ENCODE data around the gene PCDH7. TPM values are rescaled to one million over a fixed set of nuclear protein-coding genes. Genes with fewer than 3 reads are reported as not detected.

The PCDH7 gene
- total RNA-seq, 1 experiment from 2014 or later: 1.9 TPM

DNA sequence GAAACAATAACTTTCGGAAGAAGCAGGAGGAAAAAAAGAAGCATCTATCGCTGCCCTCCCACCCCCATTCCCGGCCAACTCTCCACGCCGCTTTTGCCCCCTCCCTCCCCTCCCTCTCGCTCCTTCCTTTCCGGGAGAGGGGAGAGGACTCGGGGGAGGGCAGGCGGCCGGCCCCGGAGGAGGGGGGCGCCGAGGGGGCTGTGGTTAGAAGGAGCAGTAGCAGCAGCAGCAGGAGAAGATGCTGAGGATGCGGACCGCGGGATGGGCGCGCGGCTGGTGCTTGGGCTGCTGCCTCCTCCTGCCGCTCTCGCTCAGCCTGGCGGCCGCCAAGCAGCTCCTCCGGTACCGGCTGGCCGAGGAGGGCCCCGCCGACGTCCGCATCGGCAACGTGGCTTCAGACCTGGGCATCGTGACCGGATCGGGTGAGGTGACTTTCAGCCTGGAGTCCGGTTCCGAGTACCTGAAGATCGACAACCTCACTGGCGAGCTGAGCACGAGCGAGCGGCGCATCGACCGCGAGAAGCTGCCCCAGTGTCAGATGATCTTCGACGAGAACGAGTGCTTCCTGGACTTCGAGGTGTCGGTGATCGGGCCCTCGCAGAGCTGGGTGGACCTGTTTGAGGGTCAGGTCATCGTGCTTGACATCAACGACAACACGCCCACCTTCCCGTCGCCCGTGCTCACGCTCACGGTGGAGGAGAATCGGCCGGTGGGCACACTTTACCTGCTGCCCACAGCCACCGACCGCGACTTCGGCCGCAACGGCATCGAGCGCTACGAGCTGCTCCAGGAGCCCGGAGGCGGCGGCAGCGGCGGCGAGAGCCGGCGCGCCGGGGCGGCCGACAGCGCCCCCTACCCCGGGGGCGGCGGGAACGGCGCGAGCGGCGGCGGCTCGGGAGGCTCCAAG lies 1.3 kb downstream of the PCDH7 start:
- peak; percentile 14 for DNase-seq
- ChIA-PET CTCF (no interaction called here), POLR2A (ENCODE audit: unreplicated experiment) (no interaction called here)
- intact Hi-C loops (cut with micrococcal nuclease): no loop called here
- Histone ChIP-seq H3K36me3 (ENCODE audit: low read depth, low read length) (no peaks in the 10 kb centered on the region), H3K4me3 (ENCODE audit: low read length) (peak overlapping the region; percentile 79), H4K20me1 (ENCODE audit: low read length) (no peaks in the 10 kb centered on the region), H3K9me3 (ENCODE audit: low read length) (no peaks in the 10 kb centered on the region), H3K4me2 (ENCODE audit: low read length) (peak overlapping the region; percentile 93), H2AFZ (ENCODE audit: low read length) (peak overlapping the region; percentile 91), H3K79me2 (ENCODE audit: low read length) (no peaks in the 10 kb centered on the region), H3K27me3 (ENCODE audit: low read length) (no peaks in the 10 kb centered on the region), H3K27ac (ENCODE audit: low read length) (no peak overlapping the region), H3K9me2 (replicated peaks; ENCODE audit: low read length) (no peaks in the 10 kb centered on the region), H3K4me1 (ENCODE audit: insufficient read depth, low read length) (peaks cover 10% of the 10 kb centered on the region; the same call in 1 of the 2 replicates), H3K9ac (ENCODE audit: low read length) (no peak overlapping the region), H3F3A (ENCODE audit: low read length, unreplicated experiment) (no peaks in the 10 kb centered on the region)
- no peak for TF ChIP-seq EZH2 (IDR thresholded peaks at IDR 0.05; ENCODE audit: low read length, unreplicated experiment)
- no peak for ATAC-seq
- no TSS peak for BruUV-seq (replicated peaks)

DNA sequence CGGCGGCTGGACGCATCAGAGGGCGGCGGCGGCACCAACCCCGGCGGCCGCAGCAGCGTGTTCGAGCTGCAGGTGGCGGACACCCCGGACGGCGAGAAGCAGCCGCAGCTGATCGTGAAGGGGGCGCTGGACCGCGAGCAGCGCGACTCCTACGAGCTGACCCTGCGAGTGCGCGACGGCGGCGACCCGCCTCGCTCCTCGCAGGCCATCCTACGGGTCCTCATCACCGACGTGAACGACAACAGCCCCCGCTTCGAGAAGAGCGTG lies 1.9 kb downstream of the PCDH7 start:
- no peak overlapping the region for H3K4me2 ChIP-seq (ENCODE audit: low read length)
- H3K9me2 ChIP-seq (replicated peaks; ENCODE audit: low read length): no peaks in the 10 kb centered on the region
- no peaks in the 10 kb centered on the region for H3K36me3 ChIP-seq (ENCODE audit: low read depth, low read length)
- H3K27ac ChIP-seq (ENCODE audit: low read length): no peak overlapping the region
- no peaks in the 10 kb centered on the region for H3F3A ChIP-seq (ENCODE audit: low read length, unreplicated experiment)
- H3K4me3 ChIP-seq (ENCODE audit: low read length): no peak overlapping the region
- no peaks in the 10 kb centered on the region for H4K20me1 ChIP-seq (ENCODE audit: low read length)
- H3K79me2 ChIP-seq (ENCODE audit: low read length): no peaks in the 10 kb centered on the region
- ATAC-seq (no peak), DNase-seq (no peak)
- no peaks in the 10 kb centered on the region for H3K27me3 ChIP-seq (ENCODE audit: low read length)
- peaks cover 10% of the 10 kb centered on the region; the same call in 1 of the 2 replicates for H3K4me1 ChIP-seq (ENCODE audit: insufficient read depth, low read length)
- BruUV-seq (replicated peaks): no TSS peak
- ChIA-PET CTCF (no interaction called here), POLR2A (ENCODE audit: unreplicated experiment) (no interaction called here)
- H3K9ac ChIP-seq (ENCODE audit: low read length): no peak overlapping the region
- TF ChIP-seq EZH2 (IDR thresholded peaks at IDR 0.05; ENCODE audit: low read length, unreplicated experiment) (no peak), EZH2phosphoT487 (IDR thresholded peaks at IDR 0.05; ENCODE audit: borderline replicate concordance, low read length) (no peak), CTCF (conservative IDR thresholded peaks at IDR 0.05; ENCODE audit: low read depth, low read length) (no peak)
- intact Hi-C loops (cut with micrococcal nuclease): no loop called here
- H2AFZ ChIP-seq (ENCODE audit: low read length): no peak overlapping the region
- no peaks in the 10 kb centered on the region for H3K9me3 ChIP-seq (ENCODE audit: low read length)

DNA sequence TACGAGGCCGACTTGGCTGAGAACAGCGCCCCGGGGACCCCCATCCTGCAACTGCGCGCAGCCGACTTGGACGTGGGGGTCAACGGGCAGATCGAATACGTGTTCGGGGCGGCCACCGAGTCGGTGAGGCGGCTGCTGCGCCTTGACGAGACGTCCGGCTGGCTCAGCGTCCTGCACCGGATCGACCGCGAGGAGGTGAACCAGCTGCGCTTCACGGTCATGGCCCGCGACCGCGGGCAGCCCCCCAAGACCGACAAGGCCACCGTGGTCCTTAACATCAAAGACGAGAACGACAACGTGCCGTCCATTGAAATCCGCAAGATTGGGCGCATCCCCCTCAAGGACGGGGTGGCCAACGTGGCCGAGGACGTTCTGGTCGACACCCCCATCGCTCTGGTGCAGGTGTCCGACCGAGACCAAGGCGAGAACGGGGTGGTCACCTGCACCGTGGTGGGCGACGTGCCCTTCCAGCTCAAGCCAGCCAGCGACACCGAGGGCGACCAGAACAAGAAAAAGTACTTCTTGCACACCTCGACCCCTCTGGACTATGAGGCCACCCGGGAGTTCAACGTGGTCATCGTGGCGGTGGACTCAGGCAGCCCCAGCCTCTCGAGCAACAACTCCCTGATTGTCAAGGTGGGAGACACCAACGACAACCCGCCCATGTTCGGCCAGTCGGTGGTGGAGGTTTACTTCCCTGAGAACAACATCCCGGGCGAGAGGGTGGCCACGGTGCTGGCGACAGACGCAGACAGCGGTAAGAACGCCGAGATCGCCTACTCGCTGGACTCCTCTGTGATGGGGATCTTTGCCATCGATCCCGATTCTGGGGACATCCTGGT lies 2.4 kb downstream of the PCDH7 start:
- H3K4me3 ChIP-seq (ENCODE audit: low read length): no peak overlapping the region
- no peak overlapping the region for H3K9ac ChIP-seq (ENCODE audit: low read length)
- CTCF ChIA-PET: no interaction called here
- no peak overlapping the region for H3K27ac ChIP-seq (ENCODE audit: low read length)
- DNase-seq (no peak), ATAC-seq (no peak)
- no TSS peak for BruUV-seq (replicated peaks)
- H2AFZ ChIP-seq (ENCODE audit: low read length): no peak overlapping the region
- no peaks in the 10 kb centered on the region for H3K9me2 ChIP-seq (replicated peaks; ENCODE audit: low read length)
- H3K79me2 ChIP-seq (ENCODE audit: low read length): no peaks in the 10 kb centered on the region
- no peaks in the 10 kb centered on the region for H3K27me3 ChIP-seq (ENCODE audit: low read length)
- POLR2A ChIA-PET (ENCODE audit: unreplicated experiment): no interaction called here
- no peaks in the 10 kb centered on the region for H4K20me1 ChIP-seq (ENCODE audit: low read length)
- H3K4me2 ChIP-seq (ENCODE audit: low read length): no peak overlapping the region
- intact Hi-C loops (cut with micrococcal nuclease): no loop called here
- no peaks in the 10 kb centered on the region for H3K9me3 ChIP-seq (ENCODE audit: low read length)
- H3K36me3 ChIP-seq (ENCODE audit: low read depth, low read length): no peaks in the 10 kb centered on the region
- no peaks in the 10 kb centered on the region for H3F3A ChIP-seq (ENCODE audit: low read length, unreplicated experiment)
- H3K4me1 ChIP-seq (ENCODE audit: insufficient read depth, low read length): peaks cover 10% of the 10 kb centered on the region; the same call in 1 of the 2 replicates
- TF ChIP-seq EZH2 (IDR thresholded peaks at IDR 0.05; ENCODE audit: low read length, unreplicated experiment) (no peak), CTCF (conservative IDR thresholded peaks at IDR 0.05; ENCODE audit: low read depth, low read length) (no peak), EZH2phosphoT487 (IDR thresholded peaks at IDR 0.05; ENCODE audit: borderline replicate concordance, low read length) (no peak)

Data from PC-3 (cell line).